HG02571 (cell line): ENCODE data around the gene HECW1.
"Not testable (repeated sequence)": the region's sequence is repeated elsewhere in the genome, so short reads cannot be mapped to it uniquely, and the experiment has no call there.

ENCODE experiments used
- ATAC-seq: cut with Tn5 transposase; IDR thresholded peaks from one replicate; pipeline ENCODE4 v1.9.1; 2021; ENCODE audit warnings: mild to moderate bottlenecking, moderate library complexity; ENCODE audit not compliant: unreplicated experiment

HECW1 gene

DNA sequence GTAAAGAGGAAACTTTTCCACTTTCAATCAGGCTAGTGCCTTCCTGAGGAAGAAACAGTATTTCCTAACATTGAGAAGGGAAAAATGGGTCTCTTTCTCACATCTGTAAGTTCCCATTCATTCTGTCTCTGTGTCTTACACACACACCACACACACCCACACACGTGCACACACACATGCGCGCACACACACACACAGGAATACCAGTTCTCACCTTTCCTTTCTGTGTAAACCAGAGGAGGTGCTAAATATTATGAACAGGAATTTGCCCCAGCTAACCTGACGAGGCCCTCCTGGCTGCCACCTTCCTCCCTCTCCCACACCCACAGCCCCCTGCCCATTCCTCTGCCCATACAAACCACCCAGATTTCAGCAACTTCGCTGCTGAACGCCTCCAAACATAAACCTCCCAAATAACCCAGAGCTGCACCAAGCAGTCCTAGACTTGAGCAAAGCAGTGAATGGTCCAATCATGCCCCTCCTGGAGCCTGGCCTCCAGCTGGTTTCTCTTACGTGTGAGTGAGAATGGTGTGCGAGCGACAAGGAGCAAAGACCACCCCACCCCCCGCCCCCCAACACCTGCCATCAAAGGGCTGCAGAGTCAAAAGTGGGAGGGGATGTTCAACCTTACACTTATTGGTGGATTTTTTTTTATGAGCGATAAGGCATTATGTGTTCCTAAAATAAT is 190.5 kb downstream of the HECW1 start:
- no peak for ATAC-seq

- no peak for ATAC-seq
Measured at GRCh38 chr7:43303740-43304241, 191.3 kb downstream of the HECW1 start.

GRCh38 chr7:43306404-43306803 is 194.0 kb downstream of the HECW1 start:
- no peak for ATAC-seq

DNA sequence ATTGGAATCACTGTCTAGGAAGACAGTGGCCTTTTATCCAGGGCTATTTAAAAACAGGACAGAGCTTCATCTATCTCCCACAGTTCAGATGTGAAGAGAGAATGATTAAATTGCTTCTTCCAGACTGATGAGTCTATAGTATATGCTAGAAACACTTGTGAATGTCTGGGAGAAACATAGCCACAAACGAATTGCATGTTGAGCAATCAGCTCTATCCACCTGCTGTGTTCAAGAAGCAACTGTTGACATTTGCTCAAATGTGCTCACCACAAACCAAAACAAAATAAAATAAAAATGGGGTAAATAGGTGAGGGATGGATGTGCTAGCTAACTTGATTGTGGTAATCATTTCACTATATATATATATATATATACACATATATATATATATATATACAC is 195.1 kb downstream of the HECW1 start:
- no peak for ATAC-seq

DNA sequence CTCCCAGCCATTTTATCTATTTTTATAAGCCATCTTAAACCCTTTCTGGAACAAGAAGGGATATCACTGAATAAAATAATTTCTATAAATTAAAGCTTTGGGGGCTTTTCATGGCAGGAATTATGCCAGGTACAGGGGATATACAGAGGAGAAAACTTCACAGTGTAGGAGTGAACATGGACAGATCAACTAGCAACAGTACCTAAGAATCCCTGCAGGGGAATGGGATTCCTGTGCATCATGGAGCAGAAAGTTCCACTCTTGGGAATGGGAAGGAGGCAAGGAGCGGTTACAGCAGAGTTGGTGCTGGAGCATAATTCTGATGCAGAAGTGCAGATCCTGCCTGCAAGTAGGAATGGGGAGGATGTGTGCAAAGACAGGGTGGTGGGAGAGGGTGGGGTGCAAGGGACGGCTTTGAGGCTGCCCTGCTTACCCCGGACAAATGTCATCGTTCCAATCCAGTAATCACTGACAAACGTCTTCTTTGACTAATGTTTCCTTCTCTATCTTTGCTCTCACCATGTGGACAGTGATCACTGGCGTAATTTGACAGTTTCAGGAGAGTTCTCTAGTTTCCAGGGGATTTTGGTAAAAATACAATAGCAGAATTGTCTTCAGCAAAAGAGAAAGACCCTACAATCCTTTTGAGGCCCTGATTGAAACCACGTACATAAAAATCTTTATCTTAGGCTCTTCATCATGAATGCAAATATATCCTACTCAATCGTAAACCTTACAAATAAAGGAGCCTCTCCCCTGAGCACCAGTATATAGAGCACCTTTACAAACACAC is 196.7 kb downstream of the HECW1 start:
- no peak for ATAC-seq

DNA sequence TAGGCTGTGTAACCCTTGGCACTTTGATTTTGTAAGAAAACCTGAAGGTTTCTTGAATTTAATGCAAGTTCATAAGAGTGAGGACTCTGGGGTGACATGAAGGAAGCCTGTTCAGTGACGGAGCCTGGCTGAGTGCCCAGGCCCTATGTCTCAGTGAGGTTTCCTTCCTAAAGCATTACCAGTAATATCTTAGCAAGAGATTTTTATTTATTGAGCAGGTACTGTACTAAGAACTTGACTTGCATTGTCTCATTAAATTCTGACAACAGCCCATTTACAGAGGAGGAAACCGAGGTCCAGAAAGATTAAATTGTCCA is 197.2 kb downstream of the HECW1 start:
- ATAC-seq, result no peak

DNA sequence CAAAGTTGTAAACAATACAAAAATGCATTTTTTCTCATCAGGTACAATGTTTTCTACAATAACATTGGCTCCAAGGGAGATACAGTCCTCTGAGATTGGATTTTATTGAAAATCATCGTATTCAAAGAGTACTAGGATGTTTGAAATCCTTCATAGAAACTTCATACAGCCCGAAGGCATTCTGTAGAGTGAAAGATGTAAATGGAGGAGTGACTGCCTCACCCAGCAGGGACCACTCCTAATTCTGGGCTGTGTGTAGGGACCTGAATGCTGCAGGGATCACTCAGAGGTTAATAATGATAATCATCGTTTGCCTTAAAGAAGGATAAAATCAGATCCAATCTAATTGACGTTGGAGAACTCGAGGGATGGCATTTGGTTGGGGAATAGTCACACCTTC is 198.6 kb downstream of the HECW1 start:
- no peak for ATAC-seq

GRCh38 chr7:43311694-43312093 is 199.2 kb downstream of the HECW1 start:
- ATAC-seq, result no peak

GRCh38 chr7:43313628-43314378 is 201.4 kb downstream of the HECW1 start:
- no peak for ATAC-seq

DNA sequence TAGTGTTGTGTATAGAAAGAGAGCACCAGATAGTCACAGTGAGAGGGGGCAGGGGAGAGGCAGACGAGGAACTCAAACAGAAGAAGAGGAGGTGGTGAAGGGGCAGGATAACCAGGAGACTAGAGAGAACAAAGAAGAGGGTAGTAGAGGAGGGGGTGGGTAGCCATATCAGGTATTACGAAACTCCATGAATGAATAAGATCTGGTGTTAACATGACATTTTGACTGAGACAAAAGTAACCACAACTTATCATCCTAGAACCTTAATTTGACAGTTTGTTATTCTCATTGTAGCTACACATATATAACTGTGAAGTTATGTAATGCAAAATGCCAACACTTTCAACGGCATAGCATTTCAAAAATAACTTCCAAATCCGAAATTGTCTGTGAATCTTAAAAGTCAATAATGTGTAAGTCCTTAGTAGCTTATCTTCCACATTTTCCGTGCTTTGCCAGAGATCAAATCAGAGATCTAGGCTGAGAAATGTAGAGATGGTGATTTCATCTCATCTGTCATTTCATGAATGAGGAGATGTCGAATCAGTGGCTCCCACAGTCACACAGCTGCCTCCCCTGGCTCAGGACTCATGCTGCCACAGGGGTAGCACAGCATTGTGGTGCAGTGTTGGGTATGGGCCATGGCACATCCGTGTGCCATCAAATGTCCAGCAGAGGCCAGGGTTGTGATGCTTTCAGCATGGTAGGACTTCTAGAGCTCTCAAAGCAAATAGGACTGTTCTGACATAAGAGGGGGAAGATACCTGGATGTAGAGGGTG is 202.1 kb downstream of the HECW1 start:
- ATAC-seq, result no peak

DNA sequence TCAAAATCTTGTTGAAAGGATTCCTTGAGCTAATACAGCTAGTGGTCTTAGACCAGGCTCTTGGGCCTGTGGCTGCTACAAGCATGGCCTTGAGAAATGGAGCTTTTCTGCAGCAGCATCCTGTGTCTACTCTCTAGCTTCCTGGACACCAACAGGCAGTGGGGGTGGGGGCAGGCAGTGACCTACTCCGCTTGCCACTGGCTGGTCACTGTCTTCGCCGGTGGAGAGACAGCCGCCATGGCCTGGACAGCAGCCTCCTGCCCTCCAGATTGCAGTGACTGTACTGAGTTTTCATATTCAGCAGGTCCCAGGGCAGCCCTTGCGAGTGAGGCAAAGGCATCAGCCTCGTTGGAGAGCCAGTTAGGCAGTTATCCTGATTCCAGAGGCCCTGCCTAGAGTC is 204.6 kb downstream of the HECW1 start:
- no peak for ATAC-seq

DNA sequence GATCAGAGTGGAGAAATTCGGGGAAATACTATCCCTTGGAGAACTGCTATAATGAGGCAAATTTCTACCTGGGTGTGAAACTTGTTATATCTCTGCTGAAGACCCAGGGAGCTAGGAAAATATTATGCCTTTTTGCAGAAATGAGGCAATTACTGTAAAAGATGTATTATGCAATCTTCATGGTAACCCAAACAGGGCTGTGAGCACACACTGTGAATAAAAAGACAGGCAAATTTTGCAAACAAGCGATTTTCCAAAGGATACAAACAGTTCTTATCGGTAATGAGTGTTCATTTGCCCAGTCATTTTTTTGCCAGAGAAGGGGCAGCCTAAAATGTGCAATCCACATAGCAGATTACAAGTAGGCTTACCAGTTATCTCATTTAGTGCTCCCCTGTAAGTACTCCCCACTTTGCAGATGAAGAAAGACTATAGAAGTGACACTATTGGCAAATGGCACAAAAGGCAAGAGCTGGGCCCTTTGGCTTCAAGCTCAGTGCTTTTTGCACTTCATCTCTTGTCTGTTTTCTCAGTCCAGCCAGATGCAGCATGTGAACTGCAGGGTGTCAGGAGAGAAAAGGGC is 205.8 kb downstream of the HECW1 start:
- ATAC-seq, result no peak

- no peak for ATAC-seq
Measured at GRCh38 chr7:43325595-43325994, 213.1 kb downstream of the HECW1 start.

GRCh38 chr7:43328336-43328735 is 215.9 kb downstream of the HECW1 start:
- ATAC-seq, result no peak

- no peak for ATAC-seq
Measured at GRCh38 chr7:43328785-43329380, 216.4 kb downstream of the HECW1 start.

DNA sequence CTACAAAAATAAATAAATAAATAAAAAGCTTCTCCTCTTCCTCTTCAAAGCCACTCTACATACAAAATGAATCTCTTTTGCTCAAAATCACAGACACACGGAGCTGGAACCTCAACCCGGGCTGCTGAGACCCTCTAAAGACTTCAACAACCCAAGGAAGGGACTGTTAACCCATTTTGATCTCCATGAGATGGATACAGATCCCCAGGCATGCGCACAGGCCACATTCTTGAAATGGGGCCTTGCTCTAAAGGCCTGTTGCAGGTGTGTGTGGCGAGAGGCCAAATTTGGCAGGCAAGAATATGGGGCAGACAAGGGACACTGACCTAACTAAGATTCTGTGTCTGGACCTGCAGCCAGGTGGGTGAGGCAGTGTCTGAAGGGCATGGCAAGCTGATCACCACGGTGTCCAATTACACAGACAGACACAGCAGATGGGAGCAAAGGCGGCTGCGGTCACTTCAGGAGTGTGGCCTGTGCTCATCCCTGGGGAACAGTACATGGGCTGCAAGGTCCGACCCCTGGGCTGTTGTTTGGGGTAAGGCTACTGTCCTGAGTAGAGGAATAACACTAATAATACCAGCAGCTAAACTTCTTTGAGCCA is 219.8 kb downstream of the HECW1 start:
- ATAC-seq, result no peak

- no peak for ATAC-seq
Measured at GRCh38 chr7:43337191-43337590, 224.7 kb downstream of the HECW1 start.

GRCh38 chr7:43337811-43338210 is 225.4 kb downstream of the HECW1 start:
- ATAC-seq, result no peak

DNA sequence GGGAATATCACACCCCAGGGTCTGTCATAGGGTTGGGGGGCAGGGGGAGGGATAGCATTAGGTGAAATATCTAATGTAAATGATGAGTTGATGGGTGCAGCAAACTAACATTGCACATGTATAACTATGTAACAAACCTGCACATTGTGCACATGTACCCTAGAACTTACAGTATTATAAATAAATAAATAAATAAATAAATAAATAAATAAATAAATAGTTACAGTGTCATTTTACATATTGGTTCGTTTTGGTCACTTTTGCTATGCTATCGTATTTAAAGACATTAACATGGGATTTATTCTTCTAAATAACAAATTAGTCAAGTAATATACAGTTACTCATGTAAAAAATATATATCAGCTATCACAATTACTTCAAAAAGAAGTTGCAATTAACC is 228.7 kb downstream of the HECW1 start:
- no peak for ATAC-seq

- not testable (repeated sequence) for ATAC-seq
Measured at GRCh38 chr7:43343417-43343816, 231.0 kb downstream of the HECW1 start.
